H1 (cell line): Measurements from ENCODE around the gene CTSS. TPM values are rescaled to one million over a fixed set of nuclear protein-coding genes. Genes with fewer than 3 reads are reported as not detected.

Experiments
- CHD1 ChIP-seq: IDR thresholded peaks from 2 replicates; pipeline ENCODE4 v1.6.1; 2012; ENCODE audit warnings: low read depth, low read length, improper control_type of control experiment
- RXRA ChIP-seq: IDR thresholded peaks from 2 replicates; pipeline ENCODE4 v1.6.1; 2011; ENCODE audit warnings: low read depth, mild to moderate bottlenecking, low read length, moderate library complexity; ENCODE audit not compliant: insufficient read depth
- SIN3A ChIP-seq, 2 experiments: IDR thresholded peaks in 1 of 2; conservative IDR thresholded peaks in 1 of 2; 2 replicates each; pipeline ENCODE4 v1.6.1; 2011 to 2012; ENCODE audit warnings: low read length in 2 of 2, improper control_type of control experiment in 1 of 2, low read depth in 1 of 2, mild to moderate bottlenecking in 1 of 2
- polyA plus RNA-seq, 7 experiments: library from polyadenylated mRNA; depleted of rRNA in 3 of 7; stranded (reverse) in 5 of 7; unstranded in 2 of 7; fragments of >200 nt in 5 of 7; fragments of 200-250 nt in 2 of 7; gene quantifications; 1 replicate in 5 of 7; 2 replicates in 1 of 7; 4 replicates in 1 of 7; pipeline versions ENCODE4 v1.2.1 to v1.2.3, GENCODE V29; 2011 to 2013; ENCODE audit warnings: missing spikeins in 2 of 7, mixed read lengths in 2 of 7
- total RNA-seq: library from RNA; stranded (reverse); fragmentation: NEBNext Ultra II Directional; extraction: Animal tissue kit (Norgen Biotek cat#: 25700); gene quantifications from 2 replicates; pipeline ENCODE4 v1.2.1, GENCODE V29; 2021

The CTSS gene
- total and polyA plus RNA-seq, 2 of the 8 experiments (the other 6 are each of a cell fraction or from before 2014, with no cell fraction given): not detected

GRCh38 chr1:150799089-150799488 is 33.5 kb upstream of the CTSS start (continued):
- TF ChIP-seq RXRA (no peak), CHD1 (no peak), SIN3A (conservative IDR thresholded peaks at IDR 0.05 in 1 of 2, IDR thresholded peaks at IDR 0.05 in 1 of 2; ENCODE audit: low read depth in 1 of 2, low read length in 2 of 2) (no peak)
